Activated CD4-positive, alpha-beta T cell treated with anti-CD3 and anti-CD28 coated beads for 36 hours (primary cell): Measurements from ENCODE around the gene ISL2. TPM values are rescaled to one million over a fixed set of nuclear protein-coding genes. Genes with fewer than 3 reads are reported as not detected.
"Not testable (repeated sequence)": the region's sequence is repeated elsewhere in the genome, so short reads cannot be mapped to it uniquely, and the experiment has no call there.

Source experiments
- ATAC-seq: fragments of 200-7000 bp; cut with Tn5 transposase; one replicate; pipeline ENCODE4 v1.10.0; 2021; ENCODE audit warnings: mild to moderate bottlenecking, moderate library complexity
- CTCF ChIA-PET: fragments of 350-600 bp; sonication (Branson Sonifier 250); formaldehyde crosslinking; loops from one replicate; lab custom pipeline; 2021; ENCODE audit warnings: antibody characterized with exemption; lab: Charles Lee
- POLR2A ChIA-PET: fragments of 350-600 bp; sonication (Branson Sonifier 250); formaldehyde crosslinking; loops from one replicate; lab custom pipeline; 2021; ENCODE audit warnings: antibody characterized with exemption, inconsistent platforms; lab: Charles Lee
- DNase-seq: peaks from one replicate; pipeline ENCODE4 v3.0.0-alpha.2; 2020
- H3K27ac Mint-ChIP-seq: one replicate; pipeline ENCODE4 v1.8.0; 2021; ENCODE audit warnings: mixed read lengths
- H3K27me3 Mint-ChIP-seq: one replicate; pipeline ENCODE4 v1.8.0; 2021; ENCODE audit warnings: mixed read lengths
- H3K36me3 Mint-ChIP-seq: one replicate; pipeline ENCODE4 v1.8.0; 2021; ENCODE audit warnings: low read depth, mixed read lengths
- H3K4me1 Mint-ChIP-seq: one replicate; pipeline ENCODE4 v1.8.0; 2021; ENCODE audit warnings: mixed read lengths
- H3K4me3 Mint-ChIP-seq: one replicate; pipeline ENCODE4 v1.8.0; 2021; ENCODE audit warnings: mild to moderate bottlenecking, moderate library complexity, mixed read lengths
- H3K9me3 Mint-ChIP-seq: one replicate; pipeline ENCODE4 v1.8.0; 2021; ENCODE audit warnings: low read depth, mixed read lengths
- intact Hi-C, 2 experiments: fragments of 100-400 bp; cut with DNase I in 1 of 2; cut with micrococcal nuclease in 1 of 2; formaldehyde crosslinking; loops; one replicate each; pipeline versions ENCODE4 v1.14.2 to v1.15.1; 2022 to 2024; cut with DNase I, micrococcal nuclease
- total RNA-seq, 2 experiments: library from RNA; stranded (reverse); gene quantifications; one replicate each; pipeline ENCODE4 v1.2.3, GENCODE V29; 2021

ISL2 gene
- under 1 TPM in 1 of 2 experiments, not detected in 1; 0.25 TPM for total RNA-seq

- H3K4me3 Mint-ChIP-seq, result peak within 1 kb of the TSS; percentile 67
- DNase-seq (peak; percentile 88), ATAC-seq (peak; percentile 47)
- ChIA-PET POLR2A (interaction anchor here (0.6 to 0.7 kb wide), 3 partner anchors 10 to 710 kb away, joined by 3 to 4 read pairs (median 3); no protein-coding TSS in a partner anchor), CTCF (interaction anchor here (0.6 to 1.5 kb wide), 4 partner anchors 12 to 146 kb away, joined by 3 read pairs; no protein-coding TSS in a partner anchor)
- peaks cover 61% of the 10 kb centered on the region for H3K27me3 Mint-ChIP-seq
- intact Hi-C loops, result loop anchor here (1.0 to 5.0 kb wide), 5 partner anchors 25 to 568 kb away; partner anchors contain the start of genes ETFA (in 1 of the 2) and SCAPER (in 1 of the 2)
- no peaks in the 10 kb centered on the region for H3K9me3 Mint-ChIP-seq
- peaks cover 45% of the 10 kb centered on the region for H3K4me1 Mint-ChIP-seq
- peak within 1 kb of the TSS; percentile 59 for H3K27ac Mint-ChIP-seq
- H3K36me3 Mint-ChIP-seq, result no peaks in the 10 kb centered on the region
Measured at GRCh38 chr15:76336254-76337058, at the start of gene ISL2. Gene ISL2 (plus strand): TSS chr15:76336773. CDS start chr15:76336884, 111 bp downstream.

- Mint-ChIP-seq H3K36me3 (peaks cover 36% of the 10 kb centered on the region), H3K4me1 (peaks cover 31% of the 10 kb centered on the region), H3K4me3 (no peak overlapping the region), H3K27ac (no peak overlapping the region), H3K27me3 (no peaks in the 10 kb centered on the region), H3K9me3 (peaks cover 3% of the 10 kb centered on the region)
- intact Hi-C loops, result no loop called here
- ChIA-PET CTCF (interaction anchor here (0.6 to 1.6 kb wide), 4 partner anchors 9 to 747 kb away, joined by 3 to 4 read pairs (median 3); no protein-coding TSS in a partner anchor), POLR2A (no interaction called here)
- ATAC-seq, result no peak
- DNase-seq, result no peak
Measured at GRCh38 chr15:76289582-76289981, 47.0 kb upstream of the ISL2 start.

GRCh38 chr15:76293361-76293760 is 43.2 kb upstream of the ISL2 start:
- peak; percentile 95 for ATAC-seq
- peaks cover 3% of the 10 kb centered on the region for H3K9me3 Mint-ChIP-seq
- H3K4me1 Mint-ChIP-seq, result peaks cover 19% of the 10 kb centered on the region
- intact Hi-C loops, result no loop called here
- H3K27ac Mint-ChIP-seq, result no peak overlapping the region
- H3K36me3 Mint-ChIP-seq, result peaks cover 19% of the 10 kb centered on the region
- DNase-seq, result no peak
- ChIA-PET CTCF (interaction anchor here (0.7 to 1.2 kb wide), 3 partner anchors 18 to 1249 kb away, joined by 3 to 4 read pairs (median 3); no protein-coding TSS in a partner anchor), POLR2A (no interaction called here)
- no peaks in the 10 kb centered on the region for H3K27me3 Mint-ChIP-seq
- H3K4me3 Mint-ChIP-seq, result no peak overlapping the region

GRCh38 chr15:76294463-76294862 is 42.1 kb upstream of the ISL2 start:
- ATAC-seq, H3K27ac Mint-ChIP-seq, H3K4me3 Mint-ChIP-seq, POLR2A ChIA-PET, intact Hi-C loops, DNase-seq, H3K27me3 Mint-ChIP-seq, H3K9me3 Mint-ChIP-seq: not testable (repeated sequence)
- CTCF ChIA-PET, result interaction anchor here (1.0 to 1.2 kb wide), 2 partner anchors 14 to 19 kb away, joined by 3 read pairs; no protein-coding TSS in a partner anchor
- peaks cover 19% of the 10 kb centered on the region for H3K36me3 Mint-ChIP-seq
- peaks cover 19% of the 10 kb centered on the region for H3K4me1 Mint-ChIP-seq

GRCh38 chr15:76296849-76297248 is 39.7 kb upstream of the ISL2 start:
- Mint-ChIP-seq H3K9me3 (peaks cover 1% of the 10 kb centered on the region), H3K27me3 (no peaks in the 10 kb centered on the region), H3K36me3 (peaks cover 11% of the 10 kb centered on the region), H3K27ac (no peak overlapping the region), H3K4me3 (no peak overlapping the region), H3K4me1 (peaks cover 17% of the 10 kb centered on the region)
- POLR2A ChIA-PET, result no interaction called here
- CTCF ChIA-PET, result interaction anchor here (0.6 to 1.7 kb wide), 2 partner anchors 37 to 42 kb away, joined by 3 read pairs; no protein-coding TSS in a partner anchor
- no peak for ATAC-seq
- intact Hi-C loops, result no loop called here
- no peak for DNase-seq

GRCh38 chr15:76297951-76298350 is 38.6 kb upstream of the ISL2 start:
- H3K36me3 Mint-ChIP-seq, H3K27me3 Mint-ChIP-seq, H3K4me3 Mint-ChIP-seq, POLR2A ChIA-PET, intact Hi-C loops, H3K9me3 Mint-ChIP-seq, H3K27ac Mint-ChIP-seq, DNase-seq, ATAC-seq: not testable (repeated sequence)
- H3K4me1 Mint-ChIP-seq, result peaks cover 18% of the 10 kb centered on the region
- CTCF ChIA-PET, result interaction anchor here (0.6 to 1.7 kb wide), 3 partner anchors 12 to 36 kb away, joined by 3 to 4 read pairs (median 3); no protein-coding TSS in a partner anchor

- POLR2A ChIA-PET, result no interaction called here
- intact Hi-C loops, result no loop called here
Measured at GRCh38 chr15:76298986-76299385, 37.6 kb upstream of the ISL2 start.

GRCh38 chr15:76299786-76300185 is 36.8 kb upstream of the ISL2 start:
- Mint-ChIP-seq H3K9me3 (no peaks in the 10 kb centered on the region), H3K27me3 (no peaks in the 10 kb centered on the region), H3K4me3 (no peak overlapping the region), H3K4me1 (peaks cover 8% of the 10 kb centered on the region), H3K36me3 (no peaks in the 10 kb centered on the region), H3K27ac (no peak overlapping the region)
- no peak for DNase-seq
- ATAC-seq, result no peak
- ChIA-PET CTCF (interaction anchor here (0.6 to 1.0 kb wide), 2 partner anchors 15 to 698 kb away, joined by 3 to 4 read pairs; no protein-coding TSS in a partner anchor), POLR2A (no interaction called here)
- intact Hi-C loops, result no loop called here

More at GRCh38 chr15:76298986-76299385, 37.6 kb upstream of the ISL2 start:
- H3K9me3 Mint-ChIP-seq, result no peaks in the 10 kb centered on the region
- DNase-seq (no peak), ATAC-seq (no peak)
- CTCF ChIA-PET, result no interaction called here
- H3K4me1 Mint-ChIP-seq, result peaks cover 11% of the 10 kb centered on the region
- no peaks in the 10 kb centered on the region for H3K36me3 Mint-ChIP-seq
- no peak overlapping the region for H3K27ac Mint-ChIP-seq
- H3K27me3 Mint-ChIP-seq, result no peaks in the 10 kb centered on the region
- H3K4me3 Mint-ChIP-seq, result no peak overlapping the region

- CTCF ChIA-PET, result no interaction called here
- Mint-ChIP-seq H3K4me1 (peaks cover 22% of the 10 kb centered on the region), H3K27me3 (no peaks in the 10 kb centered on the region), H3K9me3 (no peaks in the 10 kb centered on the region), H3K27ac (no peak overlapping the region), H3K4me3 (no peak overlapping the region), H3K36me3 (peaks cover 3% of the 10 kb centered on the region)
- POLR2A ChIA-PET, result no interaction called here
- DNase-seq, result no peak
- intact Hi-C loops, result no loop called here
- no peak for ATAC-seq
Measured at GRCh38 chr15:76303909-76304308, 32.7 kb upstream of the ISL2 start.

GRCh38 chr15:76309601-76310330 is 26.8 kb upstream of the ISL2 start:
- Mint-ChIP-seq H3K27ac (peak overlapping the region; percentile 47), H3K4me3 (peak overlapping the region; percentile 87), H3K36me3 (peaks cover 8% of the 10 kb centered on the region), H3K27me3 (no peaks in the 10 kb centered on the region), H3K9me3 (no peaks in the 10 kb centered on the region), H3K4me1 (peaks cover 33% of the 10 kb centered on the region)
- DNase-seq (no peak), ATAC-seq (no peak)
- intact Hi-C loops, result loop anchor here in 1 of 2 experiments (2.0 to 5.0 kb wide), 2 partner anchors 467 to 595 kb away; partner anchors contain the start of genes SCAPER and UBE2Q2
- ChIA-PET POLR2A (interaction anchor here (0.6 kb wide), 1 partner anchor 858 kb away, joined by 3 read pairs; no protein-coding TSS in a partner anchor), CTCF (no interaction called here)
